Measurements from ENCODE around the gene CCDC182.

CCDC182 gene

GRCh38 chr17:57721967-57722703 is 23.0 kb downstream of the CCDC182 start:
- no peak overlapping the region for H3K4me3 ChIP-seq (ENCODE audit: low read depth, low read length)
- DNase-seq (ENCODE audit: low read depth), result no peak
- no peak for TF ChIP-seq POLR2A (IDR thresholded peaks at IDR 0.05; ENCODE audit: extremely low read depth, insufficient read length)
- TF ChIP-seq, protein P1, sequence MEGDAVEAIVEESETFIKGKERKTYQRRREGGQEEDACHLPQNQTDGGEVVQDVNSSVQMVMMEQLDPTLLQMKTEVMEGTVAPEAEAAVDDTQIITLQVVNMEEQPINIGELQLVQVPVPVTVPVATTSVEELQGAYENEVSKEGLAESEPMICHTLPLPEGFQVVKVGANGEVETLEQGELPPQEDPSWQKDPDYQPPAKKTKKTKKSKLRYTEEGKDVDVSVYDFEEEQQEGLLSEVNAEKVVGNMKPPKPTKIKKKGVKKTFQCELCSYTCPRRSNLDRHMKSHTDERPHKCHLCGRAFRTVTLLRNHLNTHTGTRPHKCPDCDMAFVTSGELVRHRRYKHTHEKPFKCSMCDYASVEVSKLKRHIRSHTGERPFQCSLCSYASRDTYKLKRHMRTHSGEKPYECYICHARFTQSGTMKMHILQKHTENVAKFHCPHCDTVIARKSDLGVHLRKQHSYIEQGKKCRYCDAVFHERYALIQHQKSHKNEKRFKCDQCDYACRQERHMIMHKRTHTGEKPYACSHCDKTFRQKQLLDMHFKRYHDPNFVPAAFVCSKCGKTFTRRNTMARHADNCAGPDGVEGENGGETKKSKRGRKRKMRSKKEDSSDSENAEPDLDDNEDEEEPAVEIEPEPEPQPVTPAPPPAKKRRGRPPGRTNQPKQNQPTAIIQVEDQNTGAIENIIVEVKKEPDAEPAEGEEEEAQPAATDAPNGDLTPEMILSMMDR (IDR thresholded peaks at IDR 0.05; ENCODE audit: low read depth, low read length), result no peak
- TF ChIP-seq, protein P2, sequence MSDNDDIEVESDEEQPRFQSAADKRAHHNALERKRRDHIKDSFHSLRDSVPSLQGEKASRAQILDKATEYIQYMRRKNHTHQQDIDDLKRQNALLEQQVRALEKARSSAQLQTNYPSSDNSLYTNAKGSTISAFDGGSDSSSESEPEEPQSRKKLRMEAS (IDR thresholded peaks at IDR 0.05; ENCODE audit: low read depth, low read length), result no peak
- TF ChIP-seq MYC (IDR thresholded peaks at IDR 0.05; ENCODE audit: low read depth, low read length), result no peak

DNA sequence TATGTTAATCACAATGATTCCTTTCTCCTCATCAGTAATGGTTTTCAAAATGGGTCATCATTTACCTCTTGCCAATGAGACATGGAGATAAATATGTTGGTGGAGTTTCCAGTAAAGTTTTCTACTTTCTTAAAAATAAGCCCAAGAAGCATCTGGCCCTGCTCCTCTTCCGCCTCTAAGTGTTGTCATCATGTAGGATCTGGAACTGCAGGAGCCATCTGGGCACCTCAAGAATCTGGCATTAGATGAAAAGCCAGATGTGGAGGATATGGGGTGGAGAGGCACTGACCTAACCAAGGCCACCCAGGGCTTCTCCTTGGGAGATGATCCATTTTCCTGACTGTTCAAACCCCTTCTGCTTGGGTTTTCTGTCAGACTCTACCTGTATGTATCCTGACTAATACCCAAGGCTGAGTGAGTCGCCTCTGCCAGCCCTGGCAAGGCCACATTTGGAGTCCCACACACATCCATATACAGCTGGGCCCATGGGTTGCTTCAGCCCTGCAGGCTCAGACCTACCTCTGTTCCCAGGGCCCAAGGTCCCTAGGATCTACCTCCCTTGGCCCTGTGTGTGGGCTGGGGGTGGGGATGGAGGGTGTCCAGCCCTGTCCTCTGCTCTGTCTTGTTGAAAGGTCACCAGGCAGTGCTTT is 24.6 kb downstream of the CCDC182 start:
- H3K4me3 ChIP-seq (ENCODE audit: low read depth, low read length), result no peak overlapping the region
- no peak for TF ChIP-seq POLR2A (IDR thresholded peaks at IDR 0.05; ENCODE audit: extremely low read depth, insufficient read length)
- TF ChIP-seq MYC (IDR thresholded peaks at IDR 0.05; ENCODE audit: low read depth, low read length), result no peak
- DNase-seq (ENCODE audit: low read depth), result no peak

- DNase-seq (ENCODE audit: low read depth), result no peak
- H3K4me3 ChIP-seq (ENCODE audit: low read depth, low read length), result no peak overlapping the region
- no peak for TF ChIP-seq POLR2A (IDR thresholded peaks at IDR 0.05; ENCODE audit: extremely low read depth, insufficient read length)
- TF ChIP-seq, protein P2 (IDR thresholded peaks at IDR 0.05; ENCODE audit: low read depth, low read length), result no peak
- TF ChIP-seq MYC (IDR thresholded peaks at IDR 0.05; ENCODE audit: low read depth, low read length), result no peak
- TF ChIP-seq, protein P1 (IDR thresholded peaks at IDR 0.05; ENCODE audit: low read depth, low read length), result no peak
Measured at GRCh38 chr17:57718878-57719277, 26.2 kb downstream of the CCDC182 start.

- no peak overlapping the region for H3K4me3 ChIP-seq (ENCODE audit: low read depth, low read length)
- DNase-seq (ENCODE audit: low read depth), result no peak
- TF ChIP-seq, protein P2 (IDR thresholded peaks at IDR 0.05; ENCODE audit: low read depth, low read length), result no peak
- TF ChIP-seq MYC (IDR thresholded peaks at IDR 0.05; ENCODE audit: low read depth, low read length) (no peak), POLR2A (IDR thresholded peaks at IDR 0.05; ENCODE audit: extremely low read depth, insufficient read length) (no peak)
- TF ChIP-seq, protein P1 (IDR thresholded peaks at IDR 0.05; ENCODE audit: low read depth, low read length), result no peak
Measured at GRCh38 chr17:57715981-57716380, 29.1 kb downstream of the CCDC182 start.

DNA sequence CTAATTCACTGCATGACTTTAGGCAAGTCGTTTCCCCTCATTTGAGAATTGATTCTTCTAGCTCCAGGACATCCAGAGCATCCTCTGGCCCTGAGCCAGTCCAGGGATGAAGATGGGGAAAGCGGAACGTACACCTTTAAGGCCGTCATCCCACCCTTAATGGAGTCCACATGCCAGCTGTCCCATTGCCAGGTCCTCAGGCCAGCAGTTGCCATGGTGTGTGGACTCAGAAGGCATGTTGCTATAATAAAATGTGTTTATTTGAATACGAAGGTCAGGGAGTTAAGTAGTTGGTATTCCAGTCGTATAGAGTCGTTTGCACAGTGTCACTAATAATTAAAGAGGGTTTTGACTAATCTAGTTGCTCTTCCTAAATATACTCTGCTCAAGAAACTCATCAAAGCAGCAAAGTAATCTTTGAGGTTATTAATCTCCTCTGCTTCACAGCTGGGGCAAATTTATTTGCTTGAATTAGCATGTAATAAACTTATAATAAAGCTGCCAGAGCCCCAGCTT is 30.4 kb downstream of the CCDC182 start:
- TF ChIP-seq, protein P1 (IDR thresholded peaks at IDR 0.05; ENCODE audit: low read depth, low read length), result no peak
- TF ChIP-seq POLR2A (IDR thresholded peaks at IDR 0.05; ENCODE audit: extremely low read depth, insufficient read length), result no peak
- TF ChIP-seq, protein P2 (IDR thresholded peaks at IDR 0.05; ENCODE audit: low read depth, low read length), result no peak
- no peak for TF ChIP-seq MYC (IDR thresholded peaks at IDR 0.05; ENCODE audit: low read depth, low read length)
- H3K4me3 ChIP-seq (ENCODE audit: low read depth, low read length), result no peak overlapping the region
- DNase-seq (ENCODE audit: low read depth), result no peak

DNA sequence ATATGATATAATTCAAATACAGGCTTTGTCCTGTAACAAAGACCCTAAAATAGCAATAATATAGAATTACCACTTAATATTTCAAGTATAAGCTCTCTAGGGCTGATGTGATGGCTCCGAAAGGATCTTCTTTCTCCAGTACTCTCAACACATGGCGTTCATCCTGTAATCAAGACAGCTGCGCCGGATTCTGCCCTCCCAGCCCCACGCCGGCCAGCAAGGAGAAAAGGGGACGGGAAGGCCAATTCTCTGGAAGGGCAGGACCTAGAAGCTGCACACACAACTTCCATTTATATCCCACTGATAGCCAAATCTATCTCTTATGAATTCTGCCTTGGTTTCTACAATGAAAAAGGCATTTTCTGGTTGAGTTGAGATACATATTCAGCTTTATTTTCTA is 32.0 kb downstream of the CCDC182 start:
- DNase-seq (ENCODE audit: low read depth), result no peak
- TF ChIP-seq POLR2A (IDR thresholded peaks at IDR 0.05; ENCODE audit: extremely low read depth, insufficient read length) (no peak), MYC (IDR thresholded peaks at IDR 0.05; ENCODE audit: low read depth, low read length) (no peak)
- TF ChIP-seq, protein P1 (IDR thresholded peaks at IDR 0.05; ENCODE audit: low read depth, low read length), result no peak
- TF ChIP-seq, protein P2 (IDR thresholded peaks at IDR 0.05; ENCODE audit: low read depth, low read length), result no peak
- H3K4me3 ChIP-seq (ENCODE audit: low read depth, low read length), result no peak overlapping the region
